Cardiac fibroblast (primary cell): ENCODE measurements around the gene CACNB2.
"Not testable (repeated sequence)": the region's sequence is repeated elsewhere in the genome, so short reads cannot be mapped to it uniquely, and the experiment has no call there.

Experiments used
- DNase-seq, 2 donors: peaks; one replicate each; pipeline versions ENCODE4 v3.0.0 to v3.0.0-alpha.2; 2010; ENCODE audit warnings: low read depth in 2 of 2
- H3K4me3 ChIP-seq, 2 donors: replicated peaks in 1 of 2; 1 replicate in 1 of 2; 2 replicates in 1 of 2; pipeline ENCODE4 v1.5.1; 2011; ENCODE audit warnings: low read depth in 2 of 2, low read length in 2 of 2, mild to moderate bottlenecking in 2 of 2, moderate library complexity in 1 of 2
- CTCF ChIP-seq: IDR thresholded peaks from one replicate; pipeline ENCODE4 v1.5.1; 2011; ENCODE audit warnings: low read depth, mild to moderate bottlenecking, low read length, inconsistent platforms

The CACNB2 gene

GRCh38 chr10:18438361-18439126 is 298.3 kb downstream of the CACNB2 start:
- no peak for TF ChIP-seq CTCF
- no peak for DNase-seq
- no peak overlapping the region for H3K4me3 ChIP-seq

- H3K4me3 ChIP-seq: no peak overlapping the region
- TF ChIP-seq CTCF: no peak
- no peak for DNase-seq
Measured at GRCh38 chr10:18439601-18440000, 299.4 kb downstream of the CACNB2 start.

GRCh38 chr10:18445635-18446034 is 305.4 kb downstream of the CACNB2 start:
- H3K4me3 ChIP-seq: not testable (repeated sequence)

GRCh38 chr10:18446205-18446604 is 306.0 kb downstream of the CACNB2 start:
- no peak overlapping the region for H3K4me3 ChIP-seq
- no peak for DNase-seq
- TF ChIP-seq CTCF: no peak

More at GRCh38 chr10:18445635-18446034, 305.4 kb downstream of the CACNB2 start:
- not testable (repeated sequence) for DNase-seq

GRCh38 chr10:18449611-18450026 is 309.4 kb downstream of the CACNB2 start:
- TF ChIP-seq CTCF: no peak
- H3K4me3 ChIP-seq: no peak overlapping the region
- no peak for DNase-seq

- no peak for TF ChIP-seq CTCF
- no peak for DNase-seq
- no peak overlapping the region for H3K4me3 ChIP-seq
Measured at GRCh38 chr10:18450298-18450697, 310.1 kb downstream of the CACNB2 start.

GRCh38 chr10:18455086-18455884 is 315.1 kb downstream of the CACNB2 start:
- no peak for DNase-seq
- H3K4me3 ChIP-seq: no peak overlapping the region
- TF ChIP-seq CTCF: no peak
